NCI-H345 (cell line): ENCODE results near the gene PTPRN2.
"Not testable (repeated sequence)": the region's sequence is repeated elsewhere in the genome, so short reads cannot be mapped to it uniquely, and the experiment has no call there.

Experiments
- DNase-seq: peaks from one replicate; lab custom pipeline; 2025; lab: John Stamatoyannopoulos, UW

PTPRN2 gene

DNA sequence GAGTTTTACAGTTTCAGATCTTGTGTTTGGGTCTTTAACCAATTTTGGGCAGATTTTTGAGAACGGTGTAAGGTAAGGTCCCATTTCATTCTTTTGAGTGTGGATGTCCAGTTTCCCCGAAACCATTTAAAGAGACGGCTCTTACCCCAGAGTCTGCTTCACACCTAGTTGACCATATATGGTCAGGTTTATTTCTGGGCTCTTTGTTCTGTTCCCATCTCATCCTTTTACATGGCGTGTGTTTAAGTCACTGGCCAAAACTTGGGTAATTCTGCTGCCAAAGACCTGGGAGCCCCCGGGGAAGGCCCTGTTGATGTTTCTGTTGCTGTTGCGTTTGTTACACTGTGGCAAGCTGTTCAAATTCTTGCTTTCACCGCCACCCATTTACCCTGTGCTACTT lies 120.1 kb downstream of the PTPRN2 start:
- DNase-seq = no peak

DNA sequence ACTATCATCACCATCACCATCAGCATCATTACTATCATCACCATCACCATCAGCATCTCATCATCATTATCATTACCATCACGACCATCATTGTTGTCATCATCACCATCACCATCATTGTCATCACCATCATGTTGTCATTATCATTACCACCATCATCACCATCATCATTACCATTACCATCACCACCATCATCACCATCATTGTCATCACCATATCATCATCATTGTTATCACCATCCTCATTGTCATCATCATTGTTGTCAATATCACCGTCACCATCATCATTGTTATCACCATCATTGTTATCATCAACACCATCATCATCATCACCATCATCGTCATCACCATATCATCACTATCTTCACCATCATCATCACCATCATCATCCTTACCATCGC lies 124.3 kb downstream of the PTPRN2 start:
- no peak for DNase-seq

DNA sequence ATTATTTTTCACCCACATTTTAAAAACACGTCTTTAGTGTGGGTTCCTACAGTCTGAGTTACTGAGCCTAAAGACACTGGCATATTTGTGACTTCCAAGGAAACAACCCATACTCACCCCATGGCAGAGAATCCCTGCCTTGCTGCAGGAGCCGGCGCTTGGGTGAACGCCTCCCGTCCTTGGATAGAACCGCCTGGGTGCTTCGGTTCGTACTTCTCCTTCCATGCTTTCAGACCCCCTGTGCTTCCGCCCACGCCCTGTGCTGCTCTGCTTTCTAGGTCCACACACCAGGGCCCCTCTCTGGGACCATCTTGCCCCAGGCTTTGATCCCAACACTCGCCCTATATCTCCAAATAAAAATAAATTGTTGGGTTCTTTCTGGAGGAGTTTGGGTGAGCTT lies 125.8 kb downstream of the PTPRN2 start:
- no peak for DNase-seq

DNA sequence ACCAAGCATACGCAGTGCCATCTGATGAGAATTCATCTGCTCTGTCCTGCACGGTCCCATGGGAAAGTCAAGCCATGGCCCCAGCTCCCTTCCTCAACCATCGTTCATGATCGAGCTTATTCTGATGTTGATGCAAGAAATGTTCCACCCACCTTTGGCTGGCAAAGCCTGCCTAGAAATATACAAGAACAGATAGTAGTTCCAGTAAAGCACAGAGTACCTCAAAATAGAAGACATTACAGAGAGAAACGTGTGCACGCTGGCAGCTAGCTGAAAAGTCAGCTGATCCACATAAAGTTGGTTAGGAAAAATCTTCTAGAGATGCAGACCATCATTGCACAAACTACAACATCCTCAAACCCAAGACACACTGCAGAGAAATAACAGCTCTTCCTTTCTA lies 127.0 kb downstream of the PTPRN2 start:
- DNase-seq = no peak

DNA sequence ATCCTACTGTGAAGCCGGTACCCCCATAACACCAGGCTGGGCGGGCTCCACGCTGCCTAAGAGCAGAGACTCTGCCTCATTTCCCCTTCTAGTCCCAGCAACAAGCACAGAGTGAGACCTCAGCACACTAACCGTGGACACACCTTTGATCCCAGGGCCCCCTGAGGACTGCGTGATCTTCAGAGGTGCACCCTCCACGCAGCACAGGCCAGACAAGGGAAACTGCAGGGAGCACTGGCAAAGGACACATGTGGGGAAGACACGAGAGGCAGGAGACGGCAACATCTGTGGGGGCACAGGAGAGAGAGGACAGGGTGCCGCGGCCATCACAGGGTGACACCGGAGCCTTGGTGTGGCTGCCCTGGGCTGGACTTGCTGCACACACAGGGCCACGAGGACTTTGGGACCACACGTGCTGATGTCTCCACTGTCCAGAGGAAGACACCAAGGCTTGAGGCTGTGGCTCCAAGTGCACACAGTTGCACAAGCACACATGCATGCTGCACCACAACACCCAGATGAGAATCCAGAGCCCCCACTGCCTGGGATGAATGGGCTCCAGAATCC lies 128.8 kb downstream of the PTPRN2 start:
- DNase-seq = no peak

DNA sequence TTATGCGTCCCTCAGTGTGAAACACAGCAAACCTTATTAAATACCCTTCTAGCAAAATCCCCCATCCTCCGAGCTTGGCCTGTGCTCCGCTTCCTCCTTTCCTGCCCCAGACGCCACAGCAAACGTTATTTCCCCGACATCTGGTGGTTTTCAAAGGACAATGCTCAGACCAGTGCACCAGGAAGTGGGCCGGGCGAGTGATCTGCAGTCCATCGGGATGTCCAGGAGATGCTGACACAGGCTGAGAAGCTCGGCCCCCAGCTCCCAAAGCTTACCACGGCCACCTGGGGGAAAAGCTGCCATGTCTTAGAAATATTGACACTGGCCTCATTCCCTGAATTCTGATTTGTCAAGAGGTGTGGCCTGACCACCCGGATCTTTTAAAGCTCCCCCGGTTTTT lies 129.5 kb downstream of the PTPRN2 start:
- no peak for DNase-seq

DNA sequence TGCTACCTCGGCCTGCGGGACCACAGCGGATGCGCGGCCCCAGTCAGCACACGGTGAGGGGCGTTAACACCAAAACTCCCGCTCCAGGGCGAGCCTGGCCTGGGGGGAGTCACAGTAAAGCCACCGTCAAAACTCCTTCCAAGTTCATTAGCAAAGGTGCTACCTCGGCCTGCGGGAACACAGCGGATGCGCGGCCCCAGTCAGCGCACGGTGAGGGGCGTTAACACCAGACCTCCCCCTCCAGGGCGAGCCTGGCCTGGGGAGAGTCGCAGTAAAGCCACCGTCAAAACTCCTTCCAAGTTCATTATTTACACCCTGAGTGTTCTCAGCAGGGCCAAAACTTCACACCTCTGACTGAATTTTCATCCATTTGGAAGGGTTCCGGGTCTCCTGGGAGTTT lies 130.0 kb downstream of the PTPRN2 start:
- not testable (repeated sequence) for DNase-seq

DNA sequence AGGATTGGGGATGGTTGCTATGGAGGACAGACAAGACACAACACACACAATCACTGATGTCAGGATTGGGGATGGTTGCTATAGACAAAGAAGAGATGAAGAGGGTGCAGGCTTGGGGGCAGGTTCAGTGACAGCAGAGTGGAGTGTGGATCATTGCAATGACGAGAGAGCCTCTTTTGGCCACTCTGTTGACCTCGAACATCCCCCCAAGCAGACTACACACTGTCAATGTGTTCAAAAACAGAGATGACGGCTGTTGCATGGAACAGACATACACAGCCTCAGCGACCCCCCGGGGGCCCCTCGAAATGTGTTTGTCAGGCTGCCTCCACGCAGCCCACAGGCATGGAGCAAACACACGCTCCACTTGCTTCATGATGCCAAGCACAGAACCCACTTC lies 133.0 kb downstream of the PTPRN2 start:
- DNase-seq = no peak

DNA sequence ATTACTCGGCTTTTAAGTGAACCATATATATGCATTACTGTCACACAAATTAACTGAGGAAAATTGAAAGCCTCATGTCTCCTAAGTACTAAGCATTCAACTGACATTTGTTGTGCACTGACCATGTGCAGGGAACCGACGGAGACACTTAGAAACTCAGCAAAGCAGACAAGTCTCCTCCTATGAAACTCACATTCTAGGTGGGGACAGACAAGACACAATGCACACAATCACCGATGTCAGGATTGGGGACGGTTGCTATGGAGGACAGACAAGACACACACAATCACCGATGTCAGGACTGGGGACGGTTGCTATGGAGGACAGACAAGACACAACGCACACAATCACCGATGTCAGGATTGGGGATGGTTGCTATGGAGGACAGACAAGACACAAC lies 134.0 kb downstream of the PTPRN2 start:
- no peak for DNase-seq

DNA sequence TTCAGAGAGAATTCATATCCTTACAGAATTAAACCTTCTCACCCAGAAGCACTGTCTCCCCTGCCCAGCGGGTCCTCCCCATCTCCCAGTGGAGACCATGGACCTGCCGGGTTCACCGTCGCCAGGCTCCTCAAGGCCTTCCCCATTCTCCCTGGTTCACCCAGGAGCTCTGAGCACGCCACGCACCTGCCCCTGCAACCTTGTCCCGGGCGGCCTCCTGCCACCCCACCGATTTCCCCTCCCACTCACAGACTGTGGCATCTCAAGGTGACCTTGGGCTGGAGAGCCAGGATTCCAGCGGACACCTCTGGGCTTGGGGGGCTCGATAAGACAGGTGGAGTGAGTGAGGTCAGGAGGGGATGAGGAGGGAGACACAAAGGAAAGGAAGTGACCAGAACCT lies 135.3 kb downstream of the PTPRN2 start:
- no peak for DNase-seq

DNA sequence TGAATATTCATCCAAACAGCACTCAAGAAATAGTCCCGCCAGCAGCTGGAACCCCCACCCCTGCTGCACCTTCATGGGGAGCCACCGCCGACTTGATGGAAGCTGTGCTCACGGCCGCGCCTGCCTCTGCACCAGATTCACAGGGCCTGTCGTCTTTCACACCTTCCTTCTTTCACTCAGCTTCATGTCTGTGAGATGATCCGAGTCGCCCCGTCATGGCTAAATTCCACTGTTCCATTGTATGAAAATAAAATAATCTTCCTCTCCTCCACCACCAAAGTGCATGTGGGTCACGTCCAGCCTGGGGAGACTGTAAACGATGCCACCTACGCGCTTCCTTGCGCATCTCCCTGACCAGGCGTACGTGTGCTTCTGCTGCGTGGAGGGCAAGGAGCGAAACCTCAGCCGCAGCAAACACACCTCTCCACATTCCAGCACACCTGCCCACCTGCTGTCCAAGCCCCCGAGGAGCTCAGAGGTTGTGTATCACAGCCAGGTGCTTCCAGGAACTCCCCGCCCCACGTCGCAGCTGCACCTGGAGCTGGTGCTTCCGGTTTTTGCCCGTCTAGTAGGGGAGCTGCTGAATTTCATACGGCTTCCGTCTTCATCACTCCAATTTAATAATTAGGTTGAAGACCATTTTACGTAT lies 137.0 kb downstream of the PTPRN2 start:
- no peak for DNase-seq

DNA sequence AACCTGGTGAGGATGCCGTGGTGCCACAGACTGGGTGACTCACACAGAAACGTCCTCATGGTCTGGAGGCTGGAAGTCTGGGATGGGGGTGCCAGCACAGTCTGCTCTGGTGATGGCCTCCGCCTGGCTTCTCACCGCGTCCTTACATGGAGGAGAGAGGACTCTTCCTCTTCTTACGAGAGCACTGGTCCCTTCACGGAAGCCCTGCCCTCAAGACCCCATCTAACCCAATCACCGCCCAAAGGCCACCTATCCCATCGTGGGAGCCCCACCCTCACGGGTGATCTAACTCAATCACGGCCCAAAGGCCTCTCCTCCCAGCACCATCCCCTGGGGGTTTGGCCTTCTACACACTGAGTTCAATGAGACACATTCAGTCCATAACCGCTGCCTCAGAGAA lies 137.7 kb downstream of the PTPRN2 start:
- DNase-seq = no peak

DNA sequence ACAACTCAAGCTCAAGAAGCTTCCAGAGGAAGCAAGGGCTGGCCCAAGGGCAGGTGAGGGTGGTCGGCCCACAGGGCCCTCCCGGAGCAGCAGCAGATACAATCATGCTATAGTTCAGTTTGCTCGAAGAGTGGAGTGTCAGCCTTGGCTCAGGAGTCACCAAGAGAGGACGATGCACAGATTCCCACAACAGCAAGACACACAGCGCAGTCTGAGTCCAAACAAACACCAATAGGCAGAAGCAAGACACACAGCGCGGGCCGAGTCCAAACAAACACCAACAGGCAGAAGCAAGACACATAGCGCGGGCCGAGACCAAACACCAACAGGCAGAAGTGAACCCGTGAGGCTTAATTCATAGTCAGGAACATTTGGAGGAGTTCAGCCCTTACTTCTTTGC lies 138.4 kb downstream of the PTPRN2 start:
- no peak for DNase-seq

DNA sequence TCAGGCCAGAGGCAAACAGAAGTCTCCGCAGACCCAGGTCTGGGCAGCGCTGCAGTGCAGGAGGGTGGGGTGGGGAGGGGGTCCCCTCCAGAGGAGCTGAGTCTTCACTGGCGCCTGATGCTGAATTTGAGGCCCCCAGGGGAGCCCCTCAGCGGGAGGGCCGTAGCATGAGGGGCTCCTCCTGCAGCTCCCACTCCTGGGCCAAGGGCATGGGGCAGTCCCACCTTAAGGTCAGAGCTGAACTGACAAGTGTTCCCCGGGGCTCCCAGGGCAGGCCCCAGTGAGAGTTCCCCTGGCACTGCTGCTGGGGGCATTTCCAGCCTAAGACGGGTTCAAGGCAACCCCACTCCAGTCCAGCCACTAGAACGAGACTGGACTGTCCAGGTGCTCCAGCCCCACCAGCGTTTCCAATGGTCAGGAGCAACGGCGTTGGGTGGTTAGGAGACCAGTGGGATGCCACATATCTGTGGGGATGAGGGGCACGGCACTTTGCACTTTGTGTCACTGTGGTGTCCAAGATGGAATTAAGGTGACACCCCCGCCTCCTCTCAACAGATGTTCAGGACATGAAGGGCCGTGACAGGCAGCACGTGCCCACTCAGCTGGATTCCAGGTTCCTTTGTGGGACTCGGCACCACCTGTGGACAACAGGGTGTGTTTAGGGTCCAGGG lies 139.1 kb downstream of the PTPRN2 start:
- DNase-seq = no peak

DNA sequence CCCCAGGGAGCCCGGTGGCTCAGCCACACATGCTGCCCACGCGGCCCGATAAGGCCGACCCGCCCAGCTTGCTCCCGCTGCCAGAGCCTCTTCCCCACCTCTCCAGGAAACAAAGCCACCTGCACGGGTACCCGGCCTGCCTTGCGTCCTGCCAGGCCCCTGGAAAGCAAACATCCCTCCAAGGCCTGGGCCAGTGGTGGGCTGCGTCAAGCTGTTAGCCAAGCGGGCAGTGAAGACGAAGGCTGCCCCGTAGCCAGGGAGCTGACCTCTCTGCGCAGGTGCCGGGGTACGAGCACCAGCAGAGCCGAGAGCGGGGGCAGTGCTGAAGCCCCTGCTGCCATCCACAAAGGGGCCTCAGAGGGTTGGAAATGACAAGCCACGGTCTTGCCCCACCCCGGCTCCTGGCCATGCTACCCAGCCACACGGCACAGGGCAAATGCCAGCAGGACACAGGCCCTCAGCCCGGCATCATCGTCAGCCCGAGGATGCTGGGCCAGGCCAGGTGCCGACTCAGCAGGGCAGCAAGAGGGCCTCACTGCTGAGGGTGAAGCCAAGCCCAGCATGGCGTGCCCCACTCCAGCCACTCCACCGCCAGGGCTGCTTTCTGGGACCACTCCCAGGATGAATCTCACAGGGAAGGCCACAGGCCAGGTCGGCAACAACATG lies 140.0 kb downstream of the PTPRN2 start:
- no peak for DNase-seq

DNA sequence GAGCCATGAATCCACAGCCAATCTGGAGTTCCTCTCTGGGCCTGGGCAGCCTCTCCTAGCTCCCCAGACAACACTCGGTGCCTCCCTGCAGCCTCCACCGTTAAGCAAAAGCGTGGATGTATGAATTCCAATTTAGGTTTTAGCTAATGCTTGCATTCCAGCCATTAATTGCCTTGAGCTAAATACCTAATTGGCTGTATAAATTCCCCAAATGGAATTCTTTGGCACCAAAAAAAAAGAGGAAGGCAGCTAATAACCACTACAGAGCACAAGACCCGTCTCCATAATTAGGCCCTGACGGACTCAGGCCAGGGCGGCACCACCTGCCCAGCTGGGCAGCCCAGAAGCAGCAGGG lies 140.5 kb downstream of the PTPRN2 start:
- no peak for DNase-seq

DNA sequence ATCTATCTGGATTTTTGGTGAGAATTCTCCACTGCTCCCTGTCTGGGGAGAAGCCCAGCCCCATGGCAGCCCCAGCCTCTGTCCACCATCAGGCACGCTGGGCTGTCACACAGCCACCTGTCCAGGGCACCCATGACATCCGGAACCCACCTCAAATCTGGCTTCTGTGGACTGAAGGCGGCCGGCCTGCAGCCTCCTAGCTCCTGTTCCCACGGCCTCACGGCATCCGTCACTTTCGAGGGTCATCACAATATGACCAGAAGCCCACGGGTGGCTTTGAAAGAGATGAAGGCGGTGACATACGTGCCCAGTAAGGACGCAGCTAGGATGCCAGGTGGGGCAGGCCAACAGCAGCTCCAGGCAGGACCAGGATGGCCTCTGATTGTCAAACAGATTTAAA lies 140.9 kb downstream of the PTPRN2 start:
- no peak for DNase-seq

DNA sequence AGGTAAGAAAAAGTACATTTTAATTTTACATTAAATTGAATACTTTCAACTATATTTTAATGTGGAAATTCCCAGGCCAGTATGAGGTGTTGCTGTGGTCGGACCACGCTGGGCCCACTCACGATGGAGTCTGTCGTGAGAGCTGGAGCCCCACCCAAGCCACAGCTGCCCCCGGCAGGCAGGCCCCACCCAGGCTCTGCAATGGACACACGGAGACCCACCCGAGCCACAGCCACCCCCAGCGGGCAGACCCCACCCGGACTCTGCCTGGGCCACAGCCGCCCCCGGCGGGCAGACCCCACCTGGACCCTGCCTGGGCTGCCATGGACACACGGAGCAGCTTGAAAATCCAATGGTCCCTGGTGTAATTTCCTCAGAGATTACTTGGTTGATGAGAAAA lies 141.3 kb downstream of the PTPRN2 start:
- no peak for DNase-seq

DNA sequence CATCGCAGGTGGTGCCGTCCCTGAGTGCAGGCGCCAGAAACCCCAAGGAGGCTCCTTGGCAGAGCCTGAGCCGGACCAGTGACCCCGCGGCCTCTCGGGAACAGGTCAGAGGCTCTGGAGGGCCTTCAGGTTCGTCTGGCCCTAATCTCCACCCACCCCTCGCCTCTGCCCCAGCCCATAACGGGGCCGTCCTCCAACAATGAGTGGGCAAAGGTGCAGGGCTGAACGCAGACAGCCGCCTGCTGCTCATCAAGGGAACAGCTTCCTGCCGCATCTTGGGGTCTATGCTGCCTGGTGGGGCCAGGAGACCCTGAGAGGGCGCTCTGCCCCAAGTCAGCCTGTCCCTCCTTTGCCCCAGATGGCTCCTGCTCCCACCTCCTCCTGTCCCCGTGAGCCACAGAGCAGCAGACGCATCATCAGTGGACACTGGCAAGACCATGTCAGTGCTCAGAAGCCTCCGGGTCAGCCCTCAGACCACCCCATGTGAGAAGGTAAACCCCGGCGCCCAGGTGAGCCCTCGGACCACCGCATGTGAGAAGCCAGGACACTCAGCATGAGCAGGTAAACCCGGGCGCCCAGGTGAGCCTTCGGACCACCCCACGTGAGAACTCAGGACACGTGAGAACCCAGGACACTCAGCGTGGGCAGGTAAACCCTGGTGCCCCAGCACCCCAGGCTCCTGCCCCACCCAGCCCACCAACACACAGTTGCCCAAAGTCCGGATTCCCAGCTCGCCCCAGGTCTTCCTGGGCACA lies 142.0 kb downstream of the PTPRN2 start:
- DNase-seq = no peak

DNA sequence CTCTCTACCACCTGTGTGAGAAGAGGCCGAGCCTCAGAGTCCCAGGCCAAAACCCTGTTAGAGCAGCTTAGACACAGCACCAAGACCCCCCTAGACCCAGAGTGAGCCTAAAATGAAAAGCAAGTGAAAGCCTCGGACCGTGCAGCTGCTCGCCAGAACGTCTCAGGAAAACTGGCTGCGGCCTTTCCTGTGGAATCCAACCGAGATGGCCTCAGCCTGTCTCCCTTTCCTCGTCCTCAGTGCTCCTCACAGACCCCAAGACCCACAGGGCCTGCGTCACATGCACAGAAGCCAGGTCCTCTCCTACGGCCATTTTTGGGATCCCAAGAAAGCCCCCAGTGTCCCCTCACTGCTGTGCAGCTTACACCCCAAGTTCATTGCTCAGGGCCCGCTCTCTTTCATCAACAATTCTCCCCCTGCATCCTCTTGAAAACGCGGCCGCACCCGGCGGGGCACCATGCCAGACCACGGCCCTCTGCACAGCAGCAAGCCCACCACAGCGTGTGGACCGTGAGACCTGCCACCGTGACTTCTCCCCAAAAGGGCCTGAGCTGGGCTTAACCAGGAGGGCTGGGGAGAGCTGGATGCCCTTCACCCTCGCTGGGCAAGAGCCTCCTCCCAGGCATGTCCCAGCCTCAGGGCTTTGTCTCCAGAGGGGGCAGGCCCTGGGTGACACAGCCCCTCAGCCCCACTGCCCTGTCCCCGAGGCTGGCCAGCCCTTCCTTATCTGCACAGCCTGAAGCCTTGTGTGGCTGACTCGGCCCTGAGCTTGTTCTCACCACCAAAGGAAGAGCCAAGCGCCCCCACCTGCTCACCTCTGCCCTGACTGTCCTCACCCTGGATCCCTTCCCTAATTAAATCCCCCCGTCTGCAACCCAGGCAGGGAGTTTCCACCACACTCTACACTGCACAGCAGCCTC lies 142.9 kb downstream of the PTPRN2 start:
- no peak for DNase-seq

DNA sequence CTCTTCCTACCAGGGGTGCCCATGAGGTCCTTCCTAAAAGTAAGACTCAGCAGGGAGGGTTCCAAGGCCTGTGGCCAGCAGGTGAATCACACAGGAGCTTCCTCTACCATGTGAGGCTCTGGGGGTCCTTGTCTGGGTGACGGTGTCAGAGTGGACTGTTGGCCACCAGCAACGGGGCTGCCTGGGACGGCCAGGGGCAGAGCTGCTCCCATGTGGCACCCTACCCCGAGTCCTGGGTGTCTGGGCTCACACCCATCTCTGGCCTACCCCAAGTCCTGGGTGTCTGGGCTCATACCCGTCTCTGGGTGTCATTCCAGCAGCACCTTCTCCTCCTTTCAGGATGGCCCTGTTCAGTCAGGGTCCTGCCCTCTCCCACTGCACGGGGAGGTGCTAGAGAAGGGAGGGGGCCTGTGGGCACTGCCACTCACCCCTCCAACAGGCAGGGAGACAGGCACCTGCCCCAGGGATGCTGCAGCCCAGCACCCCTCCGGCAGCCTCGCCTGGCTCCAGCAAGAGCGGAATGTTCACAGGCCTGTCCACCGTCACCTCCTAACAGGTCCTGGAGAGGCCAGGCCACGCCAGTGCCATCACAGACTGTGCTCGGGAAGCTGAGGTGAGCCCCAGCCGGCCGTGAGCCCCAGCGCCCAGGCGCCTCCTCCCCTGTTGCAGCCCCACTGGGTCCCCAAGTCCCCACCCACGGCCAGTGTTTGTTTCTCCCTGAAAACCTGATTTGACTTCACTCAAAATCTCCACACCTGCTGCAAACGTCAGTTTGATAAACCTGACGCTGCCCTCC lies 143.7 kb downstream of the PTPRN2 start:
- DNase-seq = no peak
